HG02973 (cell line): Measurements from ENCODE around the gene SPAG9.
"Not testable (repeated sequence)": the region's sequence is repeated elsewhere in the genome, so short reads cannot be mapped to it uniquely, and the experiment has no call there.

Experiments
- ATAC-seq: cut with Tn5 transposase; IDR thresholded peaks from one replicate; pipeline ENCODE4 v1.9.1; 2021; ENCODE audit warnings: moderate library complexity; ENCODE audit not compliant: unreplicated experiment

Gene SPAG9

GRCh38 chr17:51087072-51087757 is 33.5 kb downstream of the SPAG9 start:
- no peak for ATAC-seq

- no peak for ATAC-seq
Observed at GRCh38 chr17:51085150-51085805, 35.4 kb downstream of the SPAG9 start.

- ATAC-seq = no peak
Observed at GRCh38 chr17:51083981-51084380, 36.7 kb downstream of the SPAG9 start.

- not testable (repeated sequence) for ATAC-seq
Observed at GRCh38 chr17:51083364-51083763, 37.3 kb downstream of the SPAG9 start.

DNA sequence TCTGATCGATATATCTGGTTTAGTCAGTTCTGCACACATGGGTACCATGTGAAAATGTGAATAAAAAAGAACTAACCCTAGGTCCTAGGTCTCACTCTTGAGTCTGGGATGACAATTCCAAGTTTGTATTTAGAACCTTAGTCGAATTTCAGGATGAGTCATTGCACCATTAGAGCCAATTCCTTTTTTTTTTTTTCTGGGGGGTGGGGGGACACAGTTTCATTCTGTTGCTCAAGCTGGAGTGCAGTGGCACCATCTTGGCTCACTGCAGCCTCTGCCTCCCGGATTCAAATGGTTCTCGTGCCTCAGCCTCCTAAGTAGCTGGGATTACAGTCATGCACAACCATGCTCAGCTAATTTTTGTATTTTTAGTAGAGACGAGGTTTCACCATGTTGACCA is 41.6 kb downstream of the SPAG9 start:
- no peak for ATAC-seq

- no peak for ATAC-seq
Observed at GRCh38 chr17:51078009-51078592, 42.6 kb downstream of the SPAG9 start.

GRCh38 chr17:51076821-51077220 is 43.8 kb downstream of the SPAG9 start:
- no peak for ATAC-seq

DNA sequence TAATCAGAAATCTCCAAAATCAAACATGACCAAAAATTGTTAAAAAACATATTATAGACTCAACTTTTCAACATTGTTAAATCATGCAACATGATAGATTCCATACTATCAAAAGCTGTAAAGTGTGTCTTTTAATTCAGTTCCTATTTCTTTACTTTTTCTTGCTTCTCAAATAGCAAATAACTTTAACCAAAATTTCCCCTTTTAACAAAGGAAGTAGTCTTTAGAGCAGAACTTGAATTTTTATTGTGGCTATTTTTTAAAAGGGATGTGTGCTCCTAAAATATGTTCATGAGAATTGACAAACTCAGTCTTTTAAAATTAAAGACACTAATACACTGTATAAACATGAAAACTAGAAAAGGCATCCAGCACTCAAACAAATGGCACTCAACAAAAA is 49.1 kb downstream of the SPAG9 start:
- no peak for ATAC-seq

DNA sequence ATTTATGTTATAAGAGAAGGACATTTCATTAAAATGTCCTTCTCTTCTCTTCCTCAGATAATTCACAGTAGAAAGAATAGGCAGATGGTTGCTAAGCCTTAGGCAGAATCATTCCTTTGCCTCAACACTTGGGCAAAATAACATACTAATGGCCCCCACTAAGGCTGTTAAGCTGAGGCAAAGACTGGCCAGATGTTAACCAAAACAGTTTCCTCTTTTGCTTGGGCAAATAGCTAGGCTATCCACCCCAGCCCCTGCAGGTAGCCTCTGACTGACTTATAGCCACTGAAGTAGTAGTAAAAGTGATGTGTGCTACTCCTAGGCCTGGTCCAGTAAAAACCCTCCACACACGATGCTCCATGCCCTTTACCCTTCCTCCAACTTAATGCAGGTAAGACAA is 55.2 kb downstream of the SPAG9 start:
- no peak for ATAC-seq

DNA sequence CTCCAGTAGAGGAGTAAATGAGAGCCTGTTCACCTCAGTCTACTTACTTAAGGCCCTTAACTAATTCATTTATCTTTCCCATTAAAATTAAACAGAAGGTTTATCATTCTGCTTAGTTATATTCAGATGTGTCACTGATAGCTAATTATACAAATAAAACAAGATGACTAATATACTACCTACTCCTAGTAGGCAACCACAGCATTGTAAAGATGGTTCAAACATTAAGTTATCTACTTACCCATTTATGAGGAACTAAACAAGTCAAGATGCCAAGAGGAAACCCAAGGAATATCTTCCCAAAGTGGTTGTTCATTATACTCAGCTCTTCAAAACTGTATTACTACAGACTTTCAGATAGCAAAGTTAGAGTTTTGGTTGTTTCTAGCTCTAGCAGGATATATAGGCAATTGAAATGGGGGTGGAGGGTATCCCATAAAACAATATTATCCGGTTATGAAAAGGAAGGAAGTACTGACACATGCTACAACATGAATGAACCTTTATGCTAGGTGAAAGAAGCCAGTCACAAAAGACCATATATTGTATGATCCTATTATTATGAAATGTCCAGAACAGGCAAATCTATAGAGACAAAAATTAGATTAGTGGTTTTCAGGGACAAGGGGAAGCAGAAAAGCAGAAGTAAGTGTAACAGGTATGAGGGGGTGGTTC is 56.5 kb downstream of the SPAG9 start:
- ATAC-seq = no peak

GRCh38 chr17:51060396-51060795 is 60.3 kb downstream of the SPAG9 start:
- ATAC-seq = no peak

DNA sequence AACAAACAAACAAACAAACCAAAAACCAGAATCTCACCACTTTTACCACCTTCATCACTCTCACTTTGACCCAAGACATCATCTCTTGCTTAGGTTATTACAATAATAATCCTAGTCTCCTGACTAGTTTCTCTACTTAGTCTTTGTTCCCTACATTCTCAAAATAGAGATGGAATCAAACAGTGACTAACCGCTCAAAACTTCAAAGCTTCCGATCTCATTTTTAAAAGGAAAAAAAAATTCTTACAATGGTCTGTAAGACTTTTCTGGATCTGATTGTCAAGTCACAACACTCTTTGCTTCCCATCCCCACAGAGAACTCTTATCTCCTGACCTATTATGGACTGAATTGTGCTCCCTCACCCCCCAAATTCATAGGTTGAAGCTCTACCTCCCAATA is 60.9 kb downstream of the SPAG9 start:
- ATAC-seq = no peak

GRCh38 chr17:51057534-51057933 is 63.1 kb downstream of the SPAG9 start:
- ATAC-seq = no peak

- peak; percentile 44 for ATAC-seq
Observed at GRCh38 chr17:51056813-51057510, 63.7 kb downstream of the SPAG9 start.

GRCh38 chr17:51054748-51055147 is 65.9 kb downstream of the SPAG9 start:
- no peak for ATAC-seq

DNA sequence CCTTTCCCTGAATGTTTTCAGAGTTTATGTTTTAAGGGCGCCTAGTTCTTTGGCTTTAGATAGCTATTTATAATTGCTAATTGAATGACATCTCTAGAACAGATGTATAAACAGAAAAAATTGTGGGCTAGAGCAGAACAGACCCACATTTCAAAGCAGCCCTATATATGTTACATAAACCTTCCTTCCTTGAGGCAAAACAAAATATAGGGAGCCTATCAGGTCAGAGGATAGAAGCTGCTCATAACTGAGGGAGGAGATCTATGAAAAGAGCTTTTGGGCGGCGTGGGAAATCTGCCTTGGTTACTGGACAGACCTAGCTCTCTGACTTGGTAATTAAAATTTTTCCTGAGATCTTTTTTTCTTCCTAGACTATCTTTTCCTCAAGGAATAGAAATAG is 68.4 kb downstream of the SPAG9 start:
- no peak for ATAC-seq

DNA sequence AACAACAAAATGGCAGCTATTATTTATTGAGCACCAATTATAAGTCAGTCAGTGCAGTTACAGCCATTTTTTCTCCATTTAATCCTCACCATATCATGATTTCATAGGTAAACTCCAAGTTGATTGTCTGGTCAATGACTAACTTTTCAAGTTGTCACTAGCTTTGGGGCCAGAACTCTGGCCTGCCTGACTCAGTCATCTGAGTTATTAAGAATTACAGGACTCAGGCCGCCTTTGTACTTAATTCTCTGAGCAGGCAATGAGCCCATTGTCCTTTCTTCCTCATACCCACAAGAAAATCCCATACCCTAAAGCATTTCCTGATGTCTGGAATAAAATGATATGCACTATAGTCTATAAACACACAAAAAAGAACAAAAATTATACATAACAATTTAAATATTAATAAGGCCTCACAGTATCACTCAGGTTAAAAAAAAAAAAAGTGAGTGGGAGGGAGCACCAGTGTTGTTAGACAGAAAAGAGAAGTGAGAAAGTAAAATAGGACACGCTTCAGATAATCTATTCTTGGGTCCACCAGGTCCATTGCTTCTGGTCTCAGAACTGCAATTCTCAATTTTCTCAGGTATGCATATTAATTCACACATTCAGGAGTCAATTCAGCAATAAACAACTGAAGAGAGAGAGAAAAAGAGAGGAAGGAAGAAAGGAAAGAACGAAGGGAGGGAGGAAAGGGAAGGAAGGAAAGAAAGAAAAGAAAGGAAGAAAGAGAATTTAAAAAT is 70.2 kb downstream of the SPAG9 start:
- peak; percentile 79 for ATAC-seq

- ATAC-seq = no peak
Observed at GRCh38 chr17:51046514-51047384, 73.9 kb downstream of the SPAG9 start.

DNA sequence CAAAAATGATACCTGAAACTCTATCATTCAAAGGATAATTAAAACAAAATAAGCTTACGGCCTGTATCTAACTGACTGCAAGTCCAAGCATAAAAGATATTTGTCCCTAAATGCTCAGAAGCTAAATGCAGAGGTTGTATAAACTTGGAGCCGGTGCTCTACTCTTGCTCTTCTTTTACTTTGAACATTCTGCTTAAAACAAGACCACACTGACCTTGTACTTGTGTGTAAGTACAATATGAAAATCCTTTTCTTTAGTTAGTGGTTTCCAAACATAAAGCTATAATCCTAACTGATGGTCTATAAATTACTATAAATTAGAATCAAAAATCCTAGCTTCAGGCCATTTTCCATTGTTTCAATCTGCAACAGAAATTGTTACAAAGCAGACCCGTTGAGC is 74.6 kb downstream of the SPAG9 start:
- ATAC-seq = no peak

DNA sequence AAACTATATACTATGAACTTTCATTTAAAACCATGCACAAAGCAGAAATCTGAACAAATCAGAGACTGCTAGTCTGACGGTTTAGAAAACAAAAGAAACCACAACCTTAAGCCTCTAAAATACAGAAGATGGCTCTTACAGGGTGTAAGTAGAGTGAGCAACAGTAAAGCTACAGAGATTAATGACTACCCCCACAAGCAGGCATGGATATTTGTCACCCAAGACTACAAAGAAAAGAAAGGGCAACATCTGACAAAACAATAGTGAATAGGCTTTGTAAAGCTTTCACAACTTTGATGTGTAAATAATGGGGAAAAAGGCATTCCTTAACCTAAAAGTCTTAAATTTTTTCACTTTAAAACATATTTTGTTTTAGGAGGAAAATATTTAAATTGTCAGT is 75.0 kb downstream of the SPAG9 start:
- ATAC-seq = no peak
